NCI-H524 treated with DMSO at 0.1 percent for 48 hours (cell line): ENCODE results near the gene KISS1.

ENCODE experiments used
- DNase-seq: peaks from one replicate; lab custom pipeline; 2025; lab: John Stamatoyannopoulos, UW

Gene KISS1

GRCh38 chr1:204155881-204156280, 40.4 kb downstream of the KISS1 start:
- DNase-seq: no peak

DNA sequence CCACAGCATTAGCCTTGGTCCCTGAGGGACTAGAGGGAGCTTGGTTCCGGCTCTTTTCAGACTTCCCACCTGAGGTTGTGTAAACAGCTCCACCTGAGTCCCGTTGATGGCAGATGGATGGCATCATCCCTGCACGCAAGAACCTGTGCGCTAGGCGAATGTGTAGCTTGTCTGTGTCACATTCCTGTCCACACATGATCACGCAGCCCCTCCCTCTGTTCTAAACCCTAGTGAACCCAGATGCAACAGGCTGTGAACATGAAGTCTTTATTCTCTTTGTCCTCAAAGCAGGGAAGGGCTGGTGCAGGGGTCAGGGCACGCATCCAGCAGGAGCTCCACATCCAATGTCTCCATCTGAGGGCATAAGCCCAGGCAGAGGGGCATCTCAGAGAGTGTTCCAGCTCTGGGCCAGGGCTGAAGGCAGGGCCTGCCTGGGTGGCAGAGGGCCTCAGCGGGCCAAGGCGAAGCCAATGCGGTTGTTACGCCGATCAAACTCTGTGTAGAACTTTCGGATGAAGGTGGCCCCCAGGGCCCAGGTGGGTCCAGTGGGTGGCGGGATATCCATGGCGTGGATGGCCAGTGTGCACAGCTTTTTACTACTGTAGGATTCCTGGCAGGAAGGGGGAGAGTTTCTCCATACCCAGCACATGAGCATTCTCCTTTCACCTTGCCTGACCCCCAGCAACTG, 41.6 kb downstream of the KISS1 start:
- no peak for DNase-seq

DNA sequence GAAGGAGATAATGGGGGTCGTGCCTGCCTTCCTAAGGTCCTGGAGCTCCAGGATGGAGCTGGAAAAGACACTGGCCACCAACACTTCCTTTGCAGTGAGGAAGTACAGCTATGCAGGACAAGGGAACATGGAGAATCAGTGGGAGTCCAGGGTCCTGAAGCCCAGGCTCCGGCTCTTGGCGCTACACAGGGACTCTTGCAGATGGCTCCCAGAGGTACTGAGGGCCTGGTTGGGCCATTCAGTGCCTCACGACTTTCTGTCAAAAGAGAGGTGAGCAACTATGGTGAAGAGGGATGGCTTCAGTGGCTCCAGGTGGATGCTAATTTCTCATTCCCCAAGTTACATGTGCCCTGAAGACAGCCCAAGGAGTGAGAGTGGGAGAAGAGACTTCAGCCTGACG, 42.6 kb downstream of the KISS1 start:
- no peak for DNase-seq

DNA sequence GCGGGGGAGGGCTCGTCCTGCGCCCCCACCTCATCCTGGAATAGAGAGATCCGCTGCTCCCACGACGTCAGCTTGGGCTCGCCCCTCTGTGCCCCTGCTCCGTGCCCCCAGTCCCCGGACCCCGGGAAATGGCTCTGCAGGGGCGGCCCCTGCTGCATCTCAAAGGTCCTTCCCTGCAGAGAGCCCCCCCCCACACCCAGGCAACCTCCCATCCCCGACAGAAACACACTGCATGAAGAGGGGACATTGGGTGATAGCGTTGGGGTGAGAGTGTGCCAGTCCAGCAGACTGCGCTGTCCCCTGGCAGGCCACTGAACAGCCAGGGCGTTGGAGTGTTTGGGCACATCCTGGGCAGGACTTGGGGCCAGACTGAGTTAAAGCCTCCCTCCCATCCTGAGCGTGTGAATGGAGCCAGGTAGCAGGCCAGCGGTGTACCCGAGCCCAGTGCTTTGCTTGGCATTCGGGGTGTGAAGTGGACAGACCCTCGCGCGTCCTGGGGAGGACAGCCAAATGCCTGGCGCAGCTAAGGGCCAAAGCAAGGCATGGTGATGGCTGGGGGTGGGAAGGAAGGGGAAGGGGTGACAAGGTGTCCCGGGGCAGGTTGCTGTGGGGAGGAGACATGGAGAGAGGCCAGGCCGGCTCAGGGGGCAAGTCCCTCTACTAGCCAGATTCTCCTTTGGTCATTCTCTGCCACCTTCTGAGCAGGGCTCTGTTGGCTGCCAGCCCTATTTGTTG, 43.8 kb downstream of the KISS1 start:
- DNase-seq: no peak

DNA sequence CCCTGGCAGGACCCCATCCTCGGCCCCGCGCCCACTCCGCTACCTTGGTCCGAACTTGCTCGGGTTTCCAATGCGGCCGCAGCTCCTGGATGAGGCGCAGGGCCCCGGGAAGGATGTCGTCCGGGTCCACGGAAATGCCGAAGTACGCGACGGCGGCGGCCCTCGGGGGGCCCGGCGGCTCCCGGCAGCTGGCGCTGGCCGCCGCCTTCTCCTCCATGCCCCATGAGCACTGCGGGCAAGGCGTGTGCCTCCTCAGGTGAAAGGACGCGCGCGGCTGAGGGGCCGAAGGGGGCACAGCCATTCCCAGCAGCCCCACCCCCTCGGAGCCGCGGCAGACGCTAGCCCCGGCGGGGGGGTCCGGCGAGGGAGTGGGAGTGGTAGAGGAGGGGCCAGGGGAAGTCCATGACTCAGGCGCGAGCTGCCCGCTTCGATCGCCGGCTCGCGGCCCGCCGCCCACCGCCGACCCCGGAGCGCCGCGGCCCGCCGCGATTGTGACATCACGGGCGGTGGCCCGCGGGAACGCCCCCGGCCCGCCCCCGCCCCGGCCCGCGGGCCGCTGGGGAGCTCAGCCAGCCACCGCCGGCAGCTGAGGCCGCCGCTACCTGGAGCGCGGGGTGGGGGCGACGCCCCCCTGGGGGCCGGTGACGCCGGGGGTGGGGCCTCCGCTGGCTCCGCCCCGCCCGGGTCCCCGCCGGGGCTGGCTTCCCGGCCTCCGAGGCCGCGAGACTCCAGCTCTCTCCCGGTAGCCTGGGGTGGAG, 44.6 kb downstream of the KISS1 start, which contains the start of gene ETNK2:
ETNK2 (minus strand) TSS at position 493 of the 758 bp plus-strand sequence; CDS start at position 301, 192 bp downstream.
- no peak for DNase-seq

DNA sequence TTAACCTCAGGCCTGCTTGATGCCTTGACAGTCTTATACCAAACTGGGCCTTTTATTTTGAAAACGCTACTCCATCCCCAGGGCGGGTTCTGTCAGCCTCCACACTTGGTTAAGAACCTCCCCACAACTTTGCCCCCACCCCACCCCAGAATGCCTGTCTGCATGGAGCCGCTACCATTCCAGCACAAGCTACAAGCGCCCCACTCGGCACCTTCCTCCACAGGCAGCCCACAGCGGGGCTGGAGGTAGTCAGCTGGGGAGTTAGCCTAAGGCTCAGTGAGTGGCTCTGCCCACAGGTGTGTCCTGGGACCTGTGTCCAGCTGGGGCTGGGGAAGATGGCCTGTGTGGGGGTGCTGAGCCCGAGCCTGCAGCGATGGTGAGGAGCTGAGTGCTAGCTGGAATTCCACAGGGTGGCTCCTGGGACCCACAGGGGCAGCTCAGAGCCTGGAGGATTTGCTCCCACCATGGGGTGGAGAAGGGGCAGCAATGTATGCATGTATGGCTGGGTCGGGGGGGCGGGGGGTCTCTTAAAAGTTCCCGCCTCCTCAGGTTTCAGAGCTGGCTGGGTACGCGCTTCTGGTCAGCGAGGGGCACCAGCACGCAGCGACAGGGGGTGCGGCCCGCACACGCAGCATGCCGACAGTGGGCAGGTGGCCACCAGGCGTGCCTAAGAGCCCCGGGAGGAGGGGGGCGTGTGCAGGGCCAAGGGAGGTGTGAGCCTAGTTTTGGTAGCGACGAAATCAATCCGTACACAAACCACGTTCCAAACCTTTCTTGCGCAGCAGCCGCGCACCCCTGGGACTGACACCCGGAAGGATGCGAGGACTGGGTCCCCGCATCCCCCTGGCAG, 45.4 kb downstream of the KISS1 start:
- no peak for DNase-seq

DNA sequence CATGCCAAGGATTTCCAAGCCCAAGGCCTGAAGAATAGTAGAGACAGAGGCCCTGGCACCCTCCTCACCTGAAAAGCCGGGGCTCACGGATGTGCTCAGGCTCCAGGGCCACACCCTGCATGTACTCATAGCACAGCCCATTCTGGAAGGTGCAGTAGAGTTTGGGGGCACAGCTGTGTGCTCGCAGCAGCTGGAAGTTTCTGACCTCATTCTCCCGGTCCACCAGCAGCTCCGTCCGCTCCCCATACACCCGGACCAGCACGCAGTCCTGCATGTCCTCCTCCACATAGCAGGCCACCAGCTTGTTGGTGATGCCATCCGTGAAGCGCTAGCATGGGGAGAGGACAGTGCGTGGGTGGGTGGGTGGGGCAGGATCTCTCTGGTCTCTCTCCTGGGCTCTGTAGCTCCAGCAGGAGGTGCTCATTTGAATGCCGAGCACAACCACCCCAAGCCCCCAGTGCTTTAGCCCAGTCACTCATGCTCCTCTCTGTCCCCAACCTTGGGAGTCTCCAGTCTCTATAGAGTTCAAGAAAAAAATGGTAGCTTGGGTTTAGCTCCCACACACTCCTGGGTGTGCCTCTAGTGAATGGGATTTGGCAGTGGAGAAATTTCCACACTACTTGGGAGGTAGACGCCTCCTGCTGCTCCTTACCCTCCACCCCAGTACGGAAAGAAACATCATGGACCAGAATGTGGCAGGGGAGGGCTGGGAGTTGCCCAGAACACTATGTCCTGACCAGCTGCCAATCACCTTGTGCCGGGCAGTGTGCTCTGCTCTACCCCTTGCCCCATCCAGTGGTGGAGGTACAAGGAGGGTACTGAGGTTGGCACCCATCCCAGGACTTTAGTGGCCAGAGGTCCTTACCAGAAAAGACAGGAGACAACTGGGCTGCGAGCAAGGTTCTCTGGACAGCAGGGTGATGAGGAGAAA, 46.4 kb downstream of the KISS1 start:
- no peak for DNase-seq

DNA sequence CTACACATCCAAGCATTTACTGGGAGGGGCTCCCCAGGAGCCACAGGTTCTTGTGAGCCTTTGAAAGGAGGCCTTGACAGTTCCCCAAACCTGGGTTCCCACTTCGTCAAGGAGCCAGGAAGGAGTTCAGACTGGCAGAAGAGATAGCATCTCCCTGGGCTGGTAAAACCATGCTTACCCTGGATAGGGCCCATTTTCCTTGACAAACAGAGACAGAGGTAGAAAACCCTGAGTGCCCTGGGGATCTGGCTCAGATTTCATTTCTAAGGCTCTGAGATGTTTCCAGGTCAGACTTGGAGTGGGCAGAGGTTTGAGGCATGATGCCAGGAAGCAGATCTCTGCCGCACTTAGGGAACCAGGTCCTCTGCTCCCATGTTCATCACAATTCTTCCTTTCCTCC, 47.2 kb downstream of the KISS1 start:
- no peak for DNase-seq

- DNase-seq: no peak
These were observed 48.6 kb downstream of the KISS1 start for GRCh38 chr1:204147406-204148383.

- DNase-seq: no peak
These were observed 49.3 kb downstream of the KISS1 start for GRCh38 chr1:204146965-204147364.

DNA sequence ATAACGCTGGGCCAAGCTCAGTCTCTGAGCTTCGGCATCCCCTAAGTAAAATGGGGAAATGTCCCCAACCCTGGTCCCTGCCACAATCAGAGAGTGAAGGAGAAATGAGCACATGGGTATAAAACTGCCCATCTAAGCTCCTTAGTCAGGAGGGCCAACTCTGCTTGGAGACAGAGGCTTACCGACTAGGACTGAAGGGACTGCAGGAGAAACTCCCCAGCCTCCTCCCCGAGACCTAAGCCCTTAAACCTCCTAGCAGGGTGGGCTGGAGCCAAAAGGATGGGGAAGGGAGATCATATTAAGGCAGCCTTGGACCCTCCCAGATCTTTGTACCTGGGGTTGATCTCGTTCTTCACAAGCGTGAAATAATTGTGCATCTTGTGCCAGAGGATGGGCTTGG, 50.0 kb downstream of the KISS1 start:
- DNase-seq: no peak

DNA sequence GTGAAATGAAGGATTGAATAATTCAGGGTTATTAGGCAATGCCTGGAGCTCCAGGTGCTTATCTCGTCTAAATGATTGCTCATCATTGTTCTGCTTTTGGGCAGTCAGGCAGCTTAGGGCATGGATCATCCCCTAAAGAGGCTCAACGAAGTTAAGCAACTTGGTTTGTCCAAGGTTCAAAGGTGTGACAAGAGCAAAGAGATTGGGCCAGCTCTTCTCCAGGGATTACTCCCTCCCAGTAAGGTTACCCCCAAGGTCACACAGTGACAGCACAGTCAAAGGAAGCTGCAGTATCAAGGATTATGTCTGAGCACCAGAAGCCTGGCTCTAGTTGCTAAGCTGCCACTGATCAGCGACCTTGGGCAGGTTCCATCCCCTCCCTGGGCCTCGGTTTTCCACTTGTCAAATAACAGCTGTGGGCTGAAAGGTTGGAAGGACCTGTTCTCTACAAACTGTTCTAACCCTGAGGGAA, 51.2 kb downstream of the KISS1 start:
- DNase-seq: no peak

GRCh38 chr1:204143276-204144041, 52.8 kb downstream of the KISS1 start:
- DNase-seq: no peak

GRCh38 chr1:204142032-204142974, 54.0 kb downstream of the KISS1 start:
- no peak for DNase-seq

- no peak for DNase-seq
These were observed 55.2 kb downstream of the KISS1 start for GRCh38 chr1:204141131-204141530.
